Thyroid gland (tissue), 4 donors: Measurements from ENCODE around the gene TRPM6.

Source experiments
- CTCF ChIP-seq, 6 experiments: fragments of 200-600 bp in 3 of 6; fragments of 450-650 bp in 3 of 6; sonication (generic) in 3 of 6; IDR thresholded peaks; one replicate each; pipeline ENCODE4 v1.5.1; 2016 to 2019; ENCODE audit warnings: antibody characterized with exemption in 6 of 6, mild to moderate bottlenecking in 2 of 6, inconsistent platforms in 1 of 6, moderate library complexity in 1 of 6
- POLR2A ChIP-seq, 2 donors: fragments of 450-650 bp; IDR thresholded peaks; one replicate each; pipeline ENCODE4 v1.6.1; 2017; ENCODE audit warnings: antibody characterized with exemption in 2 of 2, mild to moderate bottlenecking in 2 of 2, moderate library complexity in 1 of 2

GRCh38 chr9:74876382-74876949, 11.3 kb downstream of the TRPM6 start:
- TF ChIP-seq POLR2A (IDR thresholded peaks at IDR 0.05) = no peak
- no peak for TF ChIP-seq CTCF (IDR thresholded peaks at IDR 0.05)
